C4-2B (cell line): ENCODE measurements around the gene NRG2.

ENCODE experiments used
- ZFX ChIP-seq: fragments of 450-650 bp; IDR thresholded peaks from 2 replicates; pipeline ENCODE4 v1.6.1; 2017
- TF ChIP-seq, protein P1 (sequence below): fragments of 450-650 bp; conservative IDR thresholded peaks from 2 replicates; pipeline ENCODE4 v1.5.1; 2017; ENCODE audit warnings: mild to moderate bottlenecking

DNA sequence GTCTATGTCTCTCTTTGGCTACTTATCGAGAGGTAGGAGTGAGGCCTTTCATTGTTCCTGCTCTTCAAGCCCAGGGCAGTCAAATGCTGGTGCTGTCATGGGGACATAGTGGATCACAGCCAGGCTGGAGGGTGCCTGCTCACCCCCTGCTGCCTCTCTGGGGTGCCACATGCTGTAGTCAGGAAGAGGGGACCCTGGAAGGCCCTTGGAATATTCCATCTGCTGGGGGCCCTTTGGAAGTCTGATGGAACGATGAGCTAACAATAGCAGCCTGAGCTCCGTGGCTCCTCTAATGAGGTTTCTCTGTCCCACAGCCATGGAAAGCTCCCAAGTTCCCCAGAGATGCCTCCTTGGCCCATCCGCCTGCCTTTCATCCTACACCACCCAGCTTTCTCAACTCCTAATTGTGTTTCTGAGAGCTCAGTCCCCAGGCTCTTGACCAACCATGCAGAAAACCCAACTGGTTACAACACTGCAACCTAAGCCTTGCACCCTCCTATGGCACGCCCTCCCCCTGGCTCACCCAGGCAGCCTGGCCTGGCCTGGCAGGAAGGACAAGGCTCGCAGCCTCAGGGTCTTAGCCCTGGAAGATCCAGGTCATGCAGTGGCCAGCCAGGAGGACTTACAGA lies 91.7 kb downstream of the NRG2 start:
- TF ChIP-seq, protein P1, sequence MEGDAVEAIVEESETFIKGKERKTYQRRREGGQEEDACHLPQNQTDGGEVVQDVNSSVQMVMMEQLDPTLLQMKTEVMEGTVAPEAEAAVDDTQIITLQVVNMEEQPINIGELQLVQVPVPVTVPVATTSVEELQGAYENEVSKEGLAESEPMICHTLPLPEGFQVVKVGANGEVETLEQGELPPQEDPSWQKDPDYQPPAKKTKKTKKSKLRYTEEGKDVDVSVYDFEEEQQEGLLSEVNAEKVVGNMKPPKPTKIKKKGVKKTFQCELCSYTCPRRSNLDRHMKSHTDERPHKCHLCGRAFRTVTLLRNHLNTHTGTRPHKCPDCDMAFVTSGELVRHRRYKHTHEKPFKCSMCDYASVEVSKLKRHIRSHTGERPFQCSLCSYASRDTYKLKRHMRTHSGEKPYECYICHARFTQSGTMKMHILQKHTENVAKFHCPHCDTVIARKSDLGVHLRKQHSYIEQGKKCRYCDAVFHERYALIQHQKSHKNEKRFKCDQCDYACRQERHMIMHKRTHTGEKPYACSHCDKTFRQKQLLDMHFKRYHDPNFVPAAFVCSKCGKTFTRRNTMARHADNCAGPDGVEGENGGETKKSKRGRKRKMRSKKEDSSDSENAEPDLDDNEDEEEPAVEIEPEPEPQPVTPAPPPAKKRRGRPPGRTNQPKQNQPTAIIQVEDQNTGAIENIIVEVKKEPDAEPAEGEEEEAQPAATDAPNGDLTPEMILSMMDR: no peak
- TF ChIP-seq ZFX: no peak
